Stomach (tissue), 4 donors: ENCODE measurements around the gene TAP1.

Experiments used
- EP300 ChIP-seq: sonication (generic); formaldehyde crosslinking; IDR thresholded peaks from one replicate; pipeline ENCODE4 v1.6.1; 2017; ENCODE audit warnings: antibody characterized with exemption
- POLR2A ChIP-seq, 4 donors: fragments of 450-650 bp; IDR thresholded peaks; one replicate each; pipeline ENCODE4 v1.6.1; 2016; ENCODE audit warnings: antibody characterized with exemption in 4 of 4, control low read depth in 2 of 4, mild to moderate bottlenecking in 1 of 4, moderate library complexity in 1 of 4
- POLR2AphosphoS5 ChIP-seq, 3 donors: sonication (generic); formaldehyde crosslinking; IDR thresholded peaks; one replicate each; pipeline ENCODE4 v1.6.1; 2016; ENCODE audit warnings: antibody characterized with exemption in 3 of 3
- TF ChIP-seq, protein P1 (sequence below), 7 experiments: fragments of 450-650 bp in 4 of 7; fragments of 200-600 bp in 3 of 7; sonication (generic) in 3 of 7; IDR thresholded peaks; one replicate each; pipeline ENCODE4 v1.5.1; 2016 to 2019; ENCODE audit warnings: antibody characterized with exemption in 7 of 7, control low read depth in 2 of 7, mild to moderate bottlenecking in 1 of 7

DNA sequence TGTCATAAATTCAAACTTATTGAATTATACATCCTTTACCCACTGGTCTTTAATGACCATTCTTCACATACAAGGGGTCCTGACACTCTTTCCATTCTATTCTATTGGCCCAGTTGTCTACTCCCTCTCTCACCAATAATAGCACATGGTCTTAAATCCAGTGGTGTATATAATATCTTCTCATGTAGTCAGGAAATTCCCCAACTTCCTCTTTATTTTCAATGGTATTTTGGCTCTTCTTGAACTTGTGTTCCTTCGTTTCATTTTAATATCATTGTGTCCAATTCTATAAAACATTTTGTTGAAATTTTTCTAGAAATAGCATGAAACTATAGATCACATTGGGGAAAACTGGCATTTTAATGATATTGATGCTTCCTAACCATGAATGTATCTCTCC, 37.3 kb upstream of the TAP1 start:
- TF ChIP-seq POLR2A (IDR thresholded peaks at IDR 0.05), result no peak
- TF ChIP-seq POLR2AphosphoS5 (IDR thresholded peaks at IDR 0.05), result no peak
- TF ChIP-seq, protein P1, sequence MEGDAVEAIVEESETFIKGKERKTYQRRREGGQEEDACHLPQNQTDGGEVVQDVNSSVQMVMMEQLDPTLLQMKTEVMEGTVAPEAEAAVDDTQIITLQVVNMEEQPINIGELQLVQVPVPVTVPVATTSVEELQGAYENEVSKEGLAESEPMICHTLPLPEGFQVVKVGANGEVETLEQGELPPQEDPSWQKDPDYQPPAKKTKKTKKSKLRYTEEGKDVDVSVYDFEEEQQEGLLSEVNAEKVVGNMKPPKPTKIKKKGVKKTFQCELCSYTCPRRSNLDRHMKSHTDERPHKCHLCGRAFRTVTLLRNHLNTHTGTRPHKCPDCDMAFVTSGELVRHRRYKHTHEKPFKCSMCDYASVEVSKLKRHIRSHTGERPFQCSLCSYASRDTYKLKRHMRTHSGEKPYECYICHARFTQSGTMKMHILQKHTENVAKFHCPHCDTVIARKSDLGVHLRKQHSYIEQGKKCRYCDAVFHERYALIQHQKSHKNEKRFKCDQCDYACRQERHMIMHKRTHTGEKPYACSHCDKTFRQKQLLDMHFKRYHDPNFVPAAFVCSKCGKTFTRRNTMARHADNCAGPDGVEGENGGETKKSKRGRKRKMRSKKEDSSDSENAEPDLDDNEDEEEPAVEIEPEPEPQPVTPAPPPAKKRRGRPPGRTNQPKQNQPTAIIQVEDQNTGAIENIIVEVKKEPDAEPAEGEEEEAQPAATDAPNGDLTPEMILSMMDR (IDR thresholded peaks at IDR 0.05), result no peak
- TF ChIP-seq EP300, result no peak
